Coronary artery (tissue), 2 donors: ENCODE data around the gene KCNB1.

ENCODE experiments used
- DNase-seq: peaks from one replicate; pipeline ENCODE4 v3.0.0-alpha.2; 2017; ENCODE audit warnings: low spot score
- H3K27ac ChIP-seq, 2 donors: fragments of 200-600 bp; sonication (generic); one replicate each; pipeline ENCODE4 v1.5.1; 2016 to 2019
- H3K4me3 ChIP-seq: fragments of 200-600 bp; sonication (generic); 2 replicates; pipeline ENCODE4 v1.5.1; 2016; ENCODE audit warnings: mild to moderate bottlenecking, moderate library complexity
- TF ChIP-seq, protein P1 (sequence below): fragments of 200-600 bp; sonication (generic); IDR thresholded peaks from one replicate; pipeline ENCODE4 v1.5.1; 2019; ENCODE audit warnings: antibody characterized with exemption

Gene KCNB1

DNA sequence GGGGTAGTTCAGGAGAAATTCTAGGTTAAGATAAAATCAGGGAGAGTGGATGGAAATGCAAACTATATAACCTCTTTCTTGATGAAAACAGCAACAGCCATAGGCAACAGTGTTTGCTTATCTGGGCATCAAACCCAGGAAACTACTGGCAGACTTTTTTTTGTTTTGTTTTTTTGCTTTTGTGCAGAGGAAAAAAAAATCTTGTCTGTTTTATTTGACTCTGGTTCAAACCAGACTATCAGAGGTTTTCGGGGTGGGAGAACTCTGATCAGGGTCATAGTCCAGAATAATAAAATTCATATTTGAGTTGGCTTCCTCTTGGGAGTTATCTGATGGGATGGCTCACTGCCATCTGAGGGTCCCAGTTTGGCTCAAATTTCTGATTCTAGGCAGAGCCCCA, 115.8 kb downstream of the KCNB1 start:
- no peak overlapping the region for H3K4me3 ChIP-seq
- TF ChIP-seq, protein P1, sequence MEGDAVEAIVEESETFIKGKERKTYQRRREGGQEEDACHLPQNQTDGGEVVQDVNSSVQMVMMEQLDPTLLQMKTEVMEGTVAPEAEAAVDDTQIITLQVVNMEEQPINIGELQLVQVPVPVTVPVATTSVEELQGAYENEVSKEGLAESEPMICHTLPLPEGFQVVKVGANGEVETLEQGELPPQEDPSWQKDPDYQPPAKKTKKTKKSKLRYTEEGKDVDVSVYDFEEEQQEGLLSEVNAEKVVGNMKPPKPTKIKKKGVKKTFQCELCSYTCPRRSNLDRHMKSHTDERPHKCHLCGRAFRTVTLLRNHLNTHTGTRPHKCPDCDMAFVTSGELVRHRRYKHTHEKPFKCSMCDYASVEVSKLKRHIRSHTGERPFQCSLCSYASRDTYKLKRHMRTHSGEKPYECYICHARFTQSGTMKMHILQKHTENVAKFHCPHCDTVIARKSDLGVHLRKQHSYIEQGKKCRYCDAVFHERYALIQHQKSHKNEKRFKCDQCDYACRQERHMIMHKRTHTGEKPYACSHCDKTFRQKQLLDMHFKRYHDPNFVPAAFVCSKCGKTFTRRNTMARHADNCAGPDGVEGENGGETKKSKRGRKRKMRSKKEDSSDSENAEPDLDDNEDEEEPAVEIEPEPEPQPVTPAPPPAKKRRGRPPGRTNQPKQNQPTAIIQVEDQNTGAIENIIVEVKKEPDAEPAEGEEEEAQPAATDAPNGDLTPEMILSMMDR, result no peak
- no peak overlapping the region for H3K27ac ChIP-seq
- DNase-seq, result no peak

DNA sequence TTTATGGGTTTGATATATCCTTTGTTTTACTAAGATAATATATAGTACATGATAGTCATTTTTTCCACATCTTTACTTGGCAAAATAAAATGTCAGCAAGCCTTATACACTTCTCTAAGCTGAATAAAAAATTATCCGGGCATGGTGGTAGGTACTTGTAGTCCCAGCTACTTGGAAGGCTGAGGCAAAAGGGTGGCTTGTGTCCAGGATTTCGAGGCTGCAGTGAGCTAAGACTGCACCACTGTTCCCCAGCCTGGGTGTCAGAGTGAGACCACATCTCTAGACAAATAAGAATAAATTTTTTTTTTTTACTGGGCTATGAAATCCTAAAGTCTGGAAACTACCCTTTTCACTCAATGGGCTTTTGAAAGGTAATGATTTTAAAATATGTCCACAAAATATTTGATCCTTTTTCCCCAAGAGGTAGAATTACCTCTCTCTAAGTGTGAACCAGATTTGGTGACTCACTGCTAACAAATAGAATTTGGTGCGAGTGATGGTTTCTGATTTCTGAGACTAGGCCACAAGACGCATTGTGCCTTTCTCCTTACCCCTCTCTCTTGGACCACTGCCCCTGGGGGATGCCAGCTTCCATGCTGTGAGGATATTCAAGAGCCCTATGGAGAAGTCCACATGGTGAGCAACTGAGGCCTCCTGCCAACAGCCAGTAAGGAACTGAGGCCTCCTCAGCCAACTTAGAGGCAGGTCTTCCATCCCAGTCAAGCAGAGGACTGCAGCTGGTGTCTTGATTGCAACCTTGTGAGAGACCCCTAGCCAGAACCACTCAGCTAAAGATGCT, 120.4 kb downstream of the KCNB1 start:
- Histone ChIP-seq H3K27ac (no peak overlapping the region), H3K4me3 (no peak overlapping the region)
- TF ChIP-seq, protein P1, result no peak
- no peak for DNase-seq

DNA sequence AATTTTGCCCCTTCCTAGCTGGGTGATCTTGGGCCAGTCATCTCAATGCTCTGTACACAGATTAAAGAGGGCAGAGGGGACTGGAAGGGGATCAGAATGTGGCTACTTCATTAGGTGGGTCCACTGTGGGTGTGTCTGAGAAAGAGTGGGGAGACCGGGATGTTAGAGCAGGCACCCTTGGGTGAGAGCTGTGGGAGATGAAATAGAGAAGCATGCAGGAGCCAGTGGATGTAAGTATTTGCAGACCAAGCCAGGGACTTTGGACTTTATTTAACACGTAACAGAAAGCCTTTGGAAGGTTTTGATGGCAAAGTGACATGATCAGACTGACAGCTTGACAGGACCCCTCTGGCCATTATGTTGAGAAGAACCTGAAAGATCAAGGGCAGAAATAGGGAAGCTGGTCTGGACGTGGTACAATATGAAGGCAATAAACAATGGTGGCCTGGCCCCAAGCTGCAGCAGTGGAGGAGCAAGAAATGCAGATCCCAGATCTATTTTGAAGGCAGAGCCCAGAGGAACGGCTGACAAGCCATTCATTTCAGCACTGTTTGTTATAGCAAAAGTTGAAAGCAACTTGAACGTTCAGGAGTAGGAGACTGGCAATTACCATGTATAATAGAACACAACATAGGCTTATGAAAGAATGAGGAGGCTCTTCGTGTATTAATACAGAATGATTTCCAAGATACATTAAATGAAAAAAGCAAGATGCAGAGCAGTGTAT, 122.1 kb downstream of the KCNB1 start:
- TF ChIP-seq, protein P1, result no peak
- Histone ChIP-seq H3K4me3 (no peak overlapping the region), H3K27ac (no peak overlapping the region)
- DNase-seq, result no peak

GRCh38 chr20:49356676-49357075, 125.8 kb downstream of the KCNB1 start:
- no peak overlapping the region for H3K4me3 ChIP-seq
- TF ChIP-seq, protein P1, result no peak
- no peak for DNase-seq
- H3K27ac ChIP-seq, result no peak overlapping the region

DNA sequence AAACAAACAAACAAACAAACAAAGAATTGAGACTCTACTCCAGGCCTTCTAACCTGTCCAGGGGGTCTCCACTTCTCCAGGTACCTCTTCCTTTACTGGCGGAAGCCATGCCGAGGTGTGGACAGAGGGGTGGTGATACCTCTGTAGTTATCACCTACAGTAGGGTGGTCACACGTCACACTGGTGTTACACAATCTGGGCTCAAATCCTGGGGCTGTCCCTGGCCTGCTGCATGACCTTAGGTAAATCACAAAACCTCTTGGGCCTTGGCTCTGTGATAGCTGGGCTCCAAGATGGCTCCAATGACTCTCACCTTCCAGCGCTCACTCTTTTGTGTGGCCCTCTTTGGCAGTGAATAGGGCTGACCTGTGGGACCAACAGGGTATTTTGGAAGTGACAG, 127.8 kb downstream of the KCNB1 start:
- Histone ChIP-seq H3K4me3 (no peak overlapping the region), H3K27ac (no peak overlapping the region)
- no peak for DNase-seq

DNA sequence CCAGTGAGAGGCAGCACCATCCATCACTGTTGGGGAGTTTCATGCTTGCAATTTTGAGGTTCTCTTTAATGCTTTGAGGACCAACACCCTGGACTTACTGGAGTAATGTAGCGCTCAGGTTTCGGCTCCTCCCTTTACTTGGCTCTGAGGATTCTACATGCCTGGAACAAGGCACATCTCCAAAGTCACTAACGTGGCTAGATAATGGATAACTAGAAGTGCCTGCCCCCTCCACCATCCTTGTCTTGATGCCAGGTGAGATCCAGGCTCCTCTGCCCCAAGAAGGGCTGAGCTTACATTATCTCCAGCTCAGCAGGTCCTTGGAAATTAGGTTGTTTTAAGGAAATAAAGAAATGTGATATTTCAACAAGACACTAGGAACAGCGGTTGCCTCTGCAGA, 129.1 kb downstream of the KCNB1 start:
- TF ChIP-seq, protein P1, result no peak
- Histone ChIP-seq H3K27ac (no peak overlapping the region), H3K4me3 (no peak overlapping the region)
- DNase-seq, result no peak

More for the DNA sequence above, 127.8 kb downstream of the KCNB1 start:
- TF ChIP-seq, protein P1, result no peak
